ENCODE results near the gene NIPA2. TPM values are rescaled to one million over a fixed set of nuclear protein-coding genes. Genes with fewer than 3 reads are reported as not detected.
"Not testable (repeated sequence)": the region's sequence is repeated elsewhere in the genome, so short reads cannot be mapped to it uniquely, and the experiment has no call there.

Gene NIPA2
- total RNA-seq, 4 donors from 2014 or later: 33.2 to 66.9 (median 52.7) TPM

DNA sequence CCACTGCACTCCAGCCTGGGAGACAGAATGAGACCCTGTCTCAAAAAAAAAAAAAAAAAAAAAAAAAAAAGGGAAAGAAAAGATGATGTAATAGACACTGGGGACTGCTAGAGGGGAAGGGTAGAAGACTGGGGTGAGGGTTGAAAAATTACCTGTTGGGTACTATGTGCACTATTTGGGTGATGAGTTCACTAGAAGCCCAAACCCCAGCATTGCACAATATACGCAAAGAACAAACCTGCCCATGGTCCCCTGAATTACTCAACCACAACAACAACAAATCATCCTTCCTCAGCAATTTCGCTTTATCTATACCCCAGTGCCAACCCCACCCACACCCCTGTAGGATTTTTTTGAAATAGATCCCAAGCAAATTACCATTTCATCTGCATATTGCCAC, 38.6 kb upstream of the NIPA2 start:
- Histone ChIP-seq H3K9me3 (no peaks in the 10 kb centered on the region), H3K4me3 (no peak overlapping the region), H3K36me3 (peaks cover 0 to 10% (median 0%) of the 10 kb centered on the region in 3 donors), H3K27ac (no peak overlapping the region), H3K4me1 (no peaks in the 10 kb centered on the region), H3K27me3 (no peaks in the 10 kb centered on the region)
- TF ChIP-seq EP300 (IDR thresholded peaks at IDR 0.05): no peak
- 93% methylated on average over 2 of the region's 2 CpGs for WGBS, 2 donors
- no peak for DNase-seq (ENCODE audit: low spot score in 2 of 2)

DNA sequence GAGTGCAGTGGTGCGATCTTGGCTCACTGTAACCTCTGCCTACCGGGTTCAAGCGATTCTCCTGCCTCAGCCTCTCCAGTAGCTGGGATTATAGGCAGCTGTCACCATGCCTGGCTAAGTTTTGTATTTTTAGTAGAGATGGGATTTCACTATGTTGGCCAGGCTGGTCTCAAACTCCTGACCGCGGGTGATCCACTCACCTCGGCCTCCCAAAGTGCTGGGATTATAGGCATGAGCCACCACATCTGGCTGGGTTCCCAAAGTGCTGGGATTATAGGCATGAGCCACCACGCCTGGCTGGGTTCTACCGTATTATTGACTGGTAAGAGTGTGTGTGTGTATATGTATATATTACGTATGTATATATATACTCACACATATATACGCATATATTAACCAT, 35.5 kb upstream of the NIPA2 start:
- H3K27ac ChIP-seq; H3K4me1 ChIP-seq; H3K36me3 ChIP-seq; H3K9me3 ChIP-seq; DNase-seq (ENCODE audit: low spot score in 2 of 2); H3K27me3 ChIP-seq; H3K4me3 ChIP-seq: not testable (repeated sequence)
- 96 to 97% methylated on average over 10 of the region's 10 CpGs for WGBS, 2 donors

DNA sequence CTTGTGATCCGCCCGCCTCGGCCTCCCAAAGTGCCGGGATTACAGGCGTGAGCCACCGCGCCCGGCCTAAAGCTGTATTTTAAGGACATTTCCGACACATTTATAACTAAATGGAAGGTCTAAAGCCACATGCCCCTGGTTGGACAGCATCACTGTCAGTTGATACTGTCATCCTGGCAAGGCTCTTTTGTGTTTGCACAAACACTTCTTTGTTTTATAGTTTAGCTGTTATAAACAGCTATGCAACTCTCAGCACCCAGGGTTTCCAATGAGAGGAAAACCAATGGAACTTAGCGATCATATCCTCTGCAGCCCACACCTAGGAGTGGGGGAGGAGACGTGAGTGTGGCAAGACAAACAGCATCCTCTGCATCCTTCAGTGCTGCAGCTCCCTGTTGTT, 32.3 kb upstream of the NIPA2 start:
- TF ChIP-seq EP300 (IDR thresholded peaks at IDR 0.05) (no peak), POLR2A (IDR thresholded peaks at IDR 0.05) (no peak)
- TF ChIP-seq, protein P1, sequence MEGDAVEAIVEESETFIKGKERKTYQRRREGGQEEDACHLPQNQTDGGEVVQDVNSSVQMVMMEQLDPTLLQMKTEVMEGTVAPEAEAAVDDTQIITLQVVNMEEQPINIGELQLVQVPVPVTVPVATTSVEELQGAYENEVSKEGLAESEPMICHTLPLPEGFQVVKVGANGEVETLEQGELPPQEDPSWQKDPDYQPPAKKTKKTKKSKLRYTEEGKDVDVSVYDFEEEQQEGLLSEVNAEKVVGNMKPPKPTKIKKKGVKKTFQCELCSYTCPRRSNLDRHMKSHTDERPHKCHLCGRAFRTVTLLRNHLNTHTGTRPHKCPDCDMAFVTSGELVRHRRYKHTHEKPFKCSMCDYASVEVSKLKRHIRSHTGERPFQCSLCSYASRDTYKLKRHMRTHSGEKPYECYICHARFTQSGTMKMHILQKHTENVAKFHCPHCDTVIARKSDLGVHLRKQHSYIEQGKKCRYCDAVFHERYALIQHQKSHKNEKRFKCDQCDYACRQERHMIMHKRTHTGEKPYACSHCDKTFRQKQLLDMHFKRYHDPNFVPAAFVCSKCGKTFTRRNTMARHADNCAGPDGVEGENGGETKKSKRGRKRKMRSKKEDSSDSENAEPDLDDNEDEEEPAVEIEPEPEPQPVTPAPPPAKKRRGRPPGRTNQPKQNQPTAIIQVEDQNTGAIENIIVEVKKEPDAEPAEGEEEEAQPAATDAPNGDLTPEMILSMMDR (IDR thresholded peaks at IDR 0.05): no peak
- no peaks in the 10 kb centered on the region for H3K27me3 ChIP-seq
- peaks cover 0 to 7% (median 0%) of the 10 kb centered on the region in 4 donors for H3K4me1 ChIP-seq
- no peak for DNase-seq (ENCODE audit: low spot score in 2 of 2)
- H3K9me3 ChIP-seq: no peaks in the 10 kb centered on the region
- 83 to 88% methylated on average over 11 of the region's 11 CpGs for WGBS, 2 donors
- no peak overlapping the region for H3K4me3 ChIP-seq
- no peak overlapping the region for H3K27ac ChIP-seq
- H3K36me3 ChIP-seq: no peaks in the 10 kb centered on the region

- Histone ChIP-seq H3K4me3 (no peak overlapping the region), H3K9me3 (no peaks in the 10 kb centered on the region), H3K27me3 (no peaks in the 10 kb centered on the region), H3K27ac (no peak overlapping the region), H3K36me3 (peaks cover 0 to 2% (median 0%) of the 10 kb centered on the region in 3 donors), H3K4me1 (peaks cover 0 to 7% (median 0%) of the 10 kb centered on the region in 4 donors)
- 61 to 76% methylated on average over 2 of the region's 2 CpGs for WGBS, 2 donors
- no peak for DNase-seq (ENCODE audit: low spot score in 2 of 2)
- TF ChIP-seq EP300 (IDR thresholded peaks at IDR 0.05): no peak
- TF ChIP-seq, protein P1 (IDR thresholded peaks at IDR 0.05): no peak
- TF ChIP-seq POLR2A (IDR thresholded peaks at IDR 0.05): no peak
Measured at GRCh38 chr15:22806664-22807063, 31.8 kb upstream of the NIPA2 start.

DNA sequence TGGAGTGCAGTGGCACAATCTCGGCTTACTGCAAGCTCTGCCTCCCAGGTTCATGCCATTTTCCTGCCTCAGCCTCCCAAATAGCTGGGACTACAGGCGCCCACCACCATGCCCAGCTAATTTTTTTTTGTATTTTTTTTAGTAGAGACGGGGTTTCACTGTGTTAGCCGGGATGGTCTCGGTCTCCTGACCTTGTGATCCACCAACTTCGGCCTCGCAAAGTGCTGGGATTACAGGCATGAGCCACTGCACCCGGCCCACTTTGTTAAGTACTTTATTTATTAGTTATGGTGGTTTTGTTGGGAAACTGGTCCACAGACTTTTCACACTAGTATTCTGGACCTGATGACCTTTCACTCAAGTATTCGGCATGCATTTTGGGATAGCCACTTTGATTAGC, 30.6 kb upstream of the NIPA2 start:
- peaks cover 0 to 12% (median 0%) of the 10 kb centered on the region in 3 donors for H3K36me3 ChIP-seq
- not testable (repeated sequence) for H3K27ac ChIP-seq; H3K4me1 ChIP-seq; H3K4me3 ChIP-seq; DNase-seq (ENCODE audit: low spot score in 2 of 2); H3K9me3 ChIP-seq; H3K27me3 ChIP-seq
- 94 to 95% methylated on average over 9 of the region's 9 CpGs for WGBS, 2 donors

- 98% methylated on average over 4 of the region's 4 CpGs for WGBS, 2 donors
- Histone ChIP-seq H3K4me1 (peaks cover 0 to 7% (median 0%) of the 10 kb centered on the region in 4 donors), H3K27me3 (no peaks in the 10 kb centered on the region), H3K4me3 (no peak overlapping the region), H3K9me3 (no peaks in the 10 kb centered on the region), H3K27ac (no peak overlapping the region), H3K36me3 (peaks cover 0 to 12% (median 0%) of the 10 kb centered on the region in 3 donors)
- no peak for DNase-seq (ENCODE audit: low spot score in 2 of 2)
- TF ChIP-seq, protein P1 (IDR thresholded peaks at IDR 0.05): no peak
- TF ChIP-seq POLR2A (IDR thresholded peaks at IDR 0.05): no peak
- TF ChIP-seq EP300 (IDR thresholded peaks at IDR 0.05): no peak
Measured at GRCh38 chr15:22808240-22808639, 30.2 kb upstream of the NIPA2 start.

DNA sequence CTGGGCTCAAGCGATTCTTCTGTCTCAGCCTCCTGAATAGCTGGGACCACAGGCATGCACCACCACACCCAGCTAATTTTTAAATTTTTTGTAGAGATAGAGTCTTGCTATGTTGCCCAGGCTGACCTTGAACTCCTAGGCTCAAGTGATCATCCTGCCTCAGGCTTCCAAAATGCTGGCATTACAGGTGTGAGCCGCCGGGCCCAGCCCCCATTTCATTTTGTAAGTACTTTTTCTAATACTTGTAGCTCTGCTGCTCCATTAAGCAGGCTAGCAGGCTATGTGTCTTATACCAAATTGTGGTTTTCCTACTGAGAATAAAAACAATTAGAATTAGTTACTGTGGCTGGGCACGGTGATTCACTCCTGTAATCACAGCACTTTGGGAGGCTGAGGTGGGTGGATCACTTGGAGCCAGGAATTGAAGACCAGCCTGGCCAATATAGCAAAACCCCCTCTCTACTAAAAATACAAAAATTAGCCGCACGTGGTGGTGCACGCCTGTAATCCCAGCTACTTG, 29.6 kb upstream of the NIPA2 start:
- DNase-seq (ENCODE audit: low spot score in 2 of 2): no peak
- Histone ChIP-seq H3K9me3 (no peaks in the 10 kb centered on the region), H3K27ac (no peak overlapping the region), H3K36me3 (peaks cover 0 to 17% (median 0%) of the 10 kb centered on the region in 3 donors), H3K27me3 (no peaks in the 10 kb centered on the region), H3K4me1 (peaks cover 0 to 7% (median 0%) of the 10 kb centered on the region in 4 donors), H3K4me3 (no peak overlapping the region)
- WGBS, 2 donors: 93 to 99% methylated on average over 7 of the region's 7 CpGs
- TF ChIP-seq EP300 (IDR thresholded peaks at IDR 0.05): no peak
- TF ChIP-seq, protein P1 (IDR thresholded peaks at IDR 0.05): no peak
- no peak for TF ChIP-seq POLR2A (IDR thresholded peaks at IDR 0.05)
